ENCODE measurements around the gene PIK3AP1.

Gene PIK3AP1

GRCh38 chr10:96642530-96642929, 77.8 kb downstream of the PIK3AP1 start:
- DNase-seq (ENCODE audit: low read depth) = no peak

GRCh38 chr10:96641396-96642295, 78.7 kb downstream of the PIK3AP1 start:
- DNase-seq (ENCODE audit: low read depth) = no peak

GRCh38 chr10:96639899-96640298, 80.4 kb downstream of the PIK3AP1 start:
- DNase-seq (ENCODE audit: low read depth) = no peak

- no peak for DNase-seq (ENCODE audit: low read depth)
Observed at GRCh38 chr10:96638696-96639095, 81.6 kb downstream of the PIK3AP1 start.

- no peak for DNase-seq (ENCODE audit: low read depth)
Observed at GRCh38 chr10:96638120-96638519, 82.2 kb downstream of the PIK3AP1 start.

GRCh38 chr10:96637709-96638108, 82.6 kb downstream of the PIK3AP1 start:
- no peak for DNase-seq (ENCODE audit: low read depth)

- DNase-seq (ENCODE audit: low read depth) = no peak
Observed at GRCh38 chr10:96636551-96636950, 83.8 kb downstream of the PIK3AP1 start.

GRCh38 chr10:96632974-96633710, 87.2 kb downstream of the PIK3AP1 start:
- DNase-seq (ENCODE audit: low read depth) = no peak

GRCh38 chr10:96627292-96627691, 93.0 kb downstream of the PIK3AP1 start:
- DNase-seq (ENCODE audit: low read depth) = no peak

GRCh38 chr10:96626795-96627194, 93.5 kb downstream of the PIK3AP1 start:
- no peak for DNase-seq (ENCODE audit: low read depth)

GRCh38 chr10:96625173-96625572, 95.1 kb downstream of the PIK3AP1 start:
- no peak for DNase-seq (ENCODE audit: low read depth)

GRCh38 chr10:96622013-96622787, 98.1 kb downstream of the PIK3AP1 start:
- no peak for DNase-seq (ENCODE audit: low read depth)

- no peak for DNase-seq (ENCODE audit: low read depth)
Observed at GRCh38 chr10:96619796-96620773, 100.2 kb downstream of the PIK3AP1 start.

- no peak for DNase-seq (ENCODE audit: low read depth)
Observed at GRCh38 chr10:96619120-96619519, 101.2 kb downstream of the PIK3AP1 start.

GRCh38 chr10:96618653-96619052, 101.7 kb downstream of the PIK3AP1 start:
- DNase-seq (ENCODE audit: low read depth) = no peak

GRCh38 chr10:96616961-96617360, 103.4 kb downstream of the PIK3AP1 start:
- no peak for DNase-seq (ENCODE audit: low read depth)

- no peak for DNase-seq (ENCODE audit: low read depth)
Observed at GRCh38 chr10:96614515-96614914, 105.8 kb downstream of the PIK3AP1 start.

GRCh38 chr10:96613576-96613975, 106.7 kb downstream of the PIK3AP1 start:
- DNase-seq (ENCODE audit: low read depth) = no peak

GRCh38 chr10:96612055-96612830, 108.1 kb downstream of the PIK3AP1 start:
- DNase-seq (ENCODE audit: low read depth) = no peak

- DNase-seq (ENCODE audit: low read depth) = no peak
Observed at GRCh38 chr10:96610817-96611216, 109.5 kb downstream of the PIK3AP1 start.

Measured in activated T-helper 9 cell treated with anti-CD3 and anti-CD28 coated beads, Interleukin-2, amount 50 U/mL, for 16 hours (primary cell).